Measurements from ENCODE around the gene ARHGAP24.

DNA sequence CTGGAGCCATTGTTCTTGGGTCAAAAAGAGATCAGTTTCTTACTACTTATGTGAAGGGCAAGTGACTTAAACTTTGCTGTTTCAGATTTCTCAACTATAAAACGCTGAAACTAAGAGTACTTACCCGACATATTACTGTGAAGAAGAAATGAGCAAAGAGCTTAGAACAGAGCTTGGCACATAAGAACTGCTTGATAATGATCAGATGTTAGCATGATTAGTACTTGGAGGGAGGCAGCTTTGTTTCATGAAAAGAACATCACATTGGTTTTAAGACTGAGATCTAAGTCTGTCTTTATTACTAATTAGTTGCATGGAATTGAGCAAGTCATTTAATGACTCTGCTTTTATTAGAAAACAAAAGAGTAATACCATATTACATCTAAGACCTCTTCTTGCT lies 169.1 kb downstream of the ARHGAP24 start:
- TF ChIP-seq CTCF (IDR thresholded peaks at IDR 0.05): no peak
- TF ChIP-seq POLR2A (IDR thresholded peaks at IDR 0.05): no peak

Data from breast epithelium (tissue), 3 donors.